Measurements from ENCODE around the gene PNPLA1. TPM values are rescaled to one million over a fixed set of nuclear protein-coding genes. Genes with fewer than 3 reads are reported as not detected.

PNPLA1 gene
- total RNA-seq, 1 experiment from 2014 or later, result not detected

DNA sequence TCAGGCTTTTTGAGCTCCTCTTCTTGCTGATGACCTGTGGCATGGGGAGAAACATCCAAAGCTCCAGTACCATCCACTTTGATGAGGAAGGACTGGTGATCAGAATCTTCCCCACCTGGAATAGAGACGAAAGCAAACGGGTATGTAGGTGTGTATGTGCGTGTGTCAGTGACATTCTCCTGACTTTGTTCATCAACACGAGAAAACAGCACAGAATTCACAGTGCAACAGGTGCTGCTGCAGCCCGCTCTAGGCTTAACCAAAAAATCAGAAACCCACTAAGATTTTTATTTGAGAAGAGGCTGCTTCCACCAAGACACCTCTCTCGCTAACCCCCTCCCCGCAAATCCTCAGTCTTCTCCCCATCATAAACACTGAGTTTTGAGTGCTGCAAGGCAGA is 58.7 kb downstream of the PNPLA1 start (continued):
- TF ChIP-seq, protein P1, sequence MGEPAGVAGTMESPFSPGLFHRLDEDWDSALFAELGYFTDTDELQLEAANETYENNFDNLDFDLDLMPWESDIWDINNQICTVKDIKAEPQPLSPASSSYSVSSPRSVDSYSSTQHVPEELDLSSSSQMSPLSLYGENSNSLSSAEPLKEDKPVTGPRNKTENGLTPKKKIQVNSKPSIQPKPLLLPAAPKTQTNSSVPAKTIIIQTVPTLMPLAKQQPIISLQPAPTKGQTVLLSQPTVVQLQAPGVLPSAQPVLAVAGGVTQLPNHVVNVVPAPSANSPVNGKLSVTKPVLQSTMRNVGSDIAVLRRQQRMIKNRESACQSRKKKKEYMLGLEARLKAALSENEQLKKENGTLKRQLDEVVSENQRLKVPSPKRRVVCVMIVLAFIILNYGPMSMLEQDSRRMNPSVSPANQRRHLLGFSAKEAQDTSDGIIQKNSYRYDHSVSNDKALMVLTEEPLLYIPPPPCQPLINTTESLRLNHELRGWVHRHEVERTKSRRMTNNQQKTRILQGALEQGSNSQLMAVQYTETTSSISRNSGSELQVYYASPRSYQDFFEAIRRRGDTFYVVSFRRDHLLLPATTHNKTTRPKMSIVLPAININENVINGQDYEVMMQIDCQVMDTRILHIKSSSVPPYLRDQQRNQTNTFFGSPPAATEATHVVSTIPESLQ (CRISPR knock-in tag; IDR thresholded peaks at IDR 0.05), result no peak
- TF ChIP-seq ZNF416 (CRISPR knock-in tag; IDR thresholded peaks at IDR 0.05), result no peak

DNA sequence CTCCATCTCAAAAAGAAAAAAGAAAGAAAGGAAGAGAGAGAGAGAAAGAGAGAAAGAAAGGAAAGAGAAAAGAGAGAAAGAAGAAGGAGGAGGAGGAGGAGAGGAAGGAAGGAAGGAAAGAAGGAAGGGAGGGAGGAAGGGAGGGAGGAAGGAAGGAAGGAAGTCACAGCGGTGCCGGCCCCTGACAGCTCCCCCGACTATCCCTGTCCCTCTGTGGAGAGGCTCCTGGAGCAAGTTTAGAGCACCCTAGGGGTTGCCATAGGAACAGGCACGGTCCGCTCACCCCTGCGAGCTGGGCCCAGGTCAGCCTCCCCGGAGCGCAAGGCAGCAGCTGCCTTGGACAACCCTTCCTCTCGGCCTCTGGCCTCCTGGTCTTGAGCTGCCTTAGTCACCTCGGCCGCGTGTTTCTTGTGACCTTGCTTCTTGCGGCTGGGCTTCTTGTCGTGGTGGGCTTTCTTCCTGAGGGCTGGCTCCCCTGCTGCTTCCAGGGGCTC is 60.0 kb downstream of the PNPLA1 start:
- Mint-ChIP-seq H3K27ac (no peak overlapping the region), H3K9me3 (no peaks in the 10 kb centered on the region), H3K4me3 (no peak overlapping the region), H3K27me3 (ENCODE audit: low read depth) (no peaks in the 10 kb centered on the region; the same call in none of the 2 replicates), H3K4me1 (peaks cover 31% of the 10 kb centered on the region), H3K36me3 (no peaks in the 10 kb centered on the region)
- peak; percentile 45 for DNase-seq (ENCODE audit: low spot score)
- POLR2A ChIA-PET, result no interaction called here
- ATAC-seq, result peak; percentile 90
- no peak for TF ChIP-seq ATF1 (CRISPR knock-in tag; IDR thresholded peaks at IDR 0.05)
- TF ChIP-seq, protein P2, sequence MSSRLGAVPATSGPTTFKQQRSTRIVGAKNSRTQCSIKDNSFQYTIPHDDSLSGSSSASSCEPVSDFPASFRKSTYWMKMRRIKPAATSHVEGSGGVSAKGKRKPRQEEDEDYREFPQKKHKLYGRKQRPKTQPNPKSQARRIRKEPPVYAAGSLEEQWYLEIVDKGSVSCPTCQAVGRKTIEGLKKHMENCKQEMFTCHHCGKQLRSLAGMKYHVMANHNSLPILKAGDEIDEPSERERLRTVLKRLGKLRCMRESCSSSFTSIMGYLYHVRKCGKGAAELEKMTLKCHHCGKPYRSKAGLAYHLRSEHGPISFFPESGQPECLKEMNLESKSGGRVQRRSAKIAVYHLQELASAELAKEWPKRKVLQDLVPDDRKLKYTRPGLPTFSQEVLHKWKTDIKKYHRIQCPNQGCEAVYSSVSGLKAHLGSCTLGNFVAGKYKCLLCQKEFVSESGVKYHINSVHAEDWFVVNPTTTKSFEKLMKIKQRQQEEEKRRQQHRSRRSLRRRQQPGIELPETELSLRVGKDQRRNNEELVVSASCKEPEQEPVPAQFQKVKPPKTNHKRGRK (CRISPR knock-in tag; IDR thresholded peaks at IDR 0.05; ENCODE audit: borderline replicate concordance), result peak; percentile 90; the same call in 1 of the 2 replicates
- CTCF ChIA-PET, result interaction anchor here (0.5 to 4.9 kb wide), 7 partner anchors 10 to 97 kb away, joined by 3 to 47 read pairs (median 9); no protein-coding TSS in a partner anchor

DNA sequence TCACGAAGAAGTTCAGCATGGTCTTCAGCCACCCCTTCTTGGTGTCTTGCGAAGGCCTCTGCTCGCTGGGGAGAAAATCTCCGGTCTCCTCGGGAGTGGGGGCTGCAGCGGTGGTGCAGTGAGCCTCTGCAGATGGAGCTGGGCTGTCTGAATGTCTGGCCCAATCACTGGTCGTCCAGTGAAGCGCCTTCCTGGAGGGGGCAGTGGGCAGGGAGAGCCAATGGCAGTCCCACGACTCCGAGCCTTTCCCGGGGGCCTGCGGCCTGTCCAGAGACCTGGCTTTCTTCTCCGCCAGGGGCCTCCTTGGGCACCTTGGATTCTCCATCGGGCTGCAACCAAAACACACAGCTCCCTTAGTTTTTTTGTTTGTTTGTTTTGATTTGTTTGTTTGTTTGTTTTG is 60.5 kb downstream of the PNPLA1 start:
- Mint-ChIP-seq H3K36me3 (no peaks in the 10 kb centered on the region), H3K27me3 (ENCODE audit: low read depth) (peaks cover 3% of the 10 kb centered on the region), H3K4me1 (peaks cover 31% of the 10 kb centered on the region), H3K9me3 (no peaks in the 10 kb centered on the region), H3K27ac (no peak overlapping the region), H3K4me3 (no peak overlapping the region)
- DNase-seq (ENCODE audit: low spot score) (no peak), ATAC-seq (peak; percentile 17; the same call in 1 of the 2 replicates)
- ChIA-PET POLR2A (no interaction called here), CTCF (interaction anchor here (1.1 to 4.9 kb wide), 4 partner anchors 10 to 28 kb away, joined by 4 to 47 read pairs (median 26); no protein-coding TSS in a partner anchor)
- TF ChIP-seq, protein P3, sequence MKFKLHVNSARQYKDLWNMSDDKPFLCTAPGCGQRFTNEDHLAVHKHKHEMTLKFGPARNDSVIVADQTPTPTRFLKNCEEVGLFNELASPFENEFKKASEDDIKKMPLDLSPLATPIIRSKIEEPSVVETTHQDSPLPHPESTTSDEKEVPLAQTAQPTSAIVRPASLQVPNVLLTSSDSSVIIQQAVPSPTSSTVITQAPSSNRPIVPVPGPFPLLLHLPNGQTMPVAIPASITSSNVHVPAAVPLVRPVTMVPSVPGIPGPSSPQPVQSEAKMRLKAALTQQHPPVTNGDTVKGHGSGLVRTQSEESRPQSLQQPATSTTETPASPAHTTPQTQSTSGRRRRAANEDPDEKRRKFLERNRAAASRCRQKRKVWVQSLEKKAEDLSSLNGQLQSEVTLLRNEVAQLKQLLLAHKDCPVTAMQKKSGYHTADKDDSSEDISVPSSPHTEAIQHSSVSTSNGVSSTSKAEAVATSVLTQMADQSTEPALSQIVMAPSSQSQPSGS (CRISPR knock-in tag; IDR thresholded peaks at IDR 0.05; ENCODE audit: borderline replicate concordance, low read depth), result no peak
- TF ChIP-seq, protein P4, sequence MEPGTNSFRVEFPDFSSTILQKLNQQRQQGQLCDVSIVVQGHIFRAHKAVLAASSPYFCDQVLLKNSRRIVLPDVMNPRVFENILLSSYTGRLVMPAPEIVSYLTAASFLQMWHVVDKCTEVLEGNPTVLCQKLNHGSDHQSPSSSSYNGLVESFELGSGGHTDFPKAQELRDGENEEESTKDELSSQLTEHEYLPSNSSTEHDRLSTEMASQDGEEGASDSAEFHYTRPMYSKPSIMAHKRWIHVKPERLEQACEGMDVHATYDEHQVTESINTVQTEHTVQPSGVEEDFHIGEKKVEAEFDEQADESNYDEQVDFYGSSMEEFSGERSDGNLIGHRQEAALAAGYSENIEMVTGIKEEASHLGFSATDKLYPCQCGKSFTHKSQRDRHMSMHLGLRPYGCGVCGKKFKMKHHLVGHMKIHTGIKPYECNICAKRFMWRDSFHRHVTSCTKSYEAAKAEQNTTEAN (CRISPR knock-in tag; IDR thresholded peaks at IDR 0.05), result no peak
- TF ChIP-seq, protein P5, sequence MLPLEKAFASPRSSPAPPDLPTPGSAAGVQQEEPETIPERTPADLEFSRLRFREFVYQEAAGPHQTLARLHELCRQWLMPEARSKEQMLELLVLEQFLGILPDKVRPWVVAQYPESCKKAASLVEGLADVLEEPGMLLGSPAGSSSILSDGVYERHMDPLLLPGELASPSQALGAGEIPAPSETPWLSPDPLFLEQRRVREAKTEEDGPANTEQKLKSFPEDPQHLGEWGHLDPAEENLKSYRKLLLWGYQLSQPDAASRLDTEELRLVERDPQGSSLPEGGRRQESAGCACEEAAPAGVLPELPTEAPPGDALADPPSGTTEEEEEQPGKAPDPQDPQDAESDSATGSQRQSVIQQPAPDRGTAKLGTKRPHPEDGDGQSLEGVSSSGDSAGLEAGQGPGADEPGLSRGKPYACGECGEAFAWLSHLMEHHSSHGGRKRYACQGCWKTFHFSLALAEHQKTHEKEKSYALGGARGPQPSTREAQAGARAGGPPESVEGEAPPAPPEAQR (CRISPR knock-in tag; IDR thresholded peaks at IDR 0.05), result no peak
- no peak for TF ChIP-seq PRRX2 (CRISPR knock-in tag; IDR thresholded peaks at IDR 0.05)
- TF ChIP-seq, protein P6, sequence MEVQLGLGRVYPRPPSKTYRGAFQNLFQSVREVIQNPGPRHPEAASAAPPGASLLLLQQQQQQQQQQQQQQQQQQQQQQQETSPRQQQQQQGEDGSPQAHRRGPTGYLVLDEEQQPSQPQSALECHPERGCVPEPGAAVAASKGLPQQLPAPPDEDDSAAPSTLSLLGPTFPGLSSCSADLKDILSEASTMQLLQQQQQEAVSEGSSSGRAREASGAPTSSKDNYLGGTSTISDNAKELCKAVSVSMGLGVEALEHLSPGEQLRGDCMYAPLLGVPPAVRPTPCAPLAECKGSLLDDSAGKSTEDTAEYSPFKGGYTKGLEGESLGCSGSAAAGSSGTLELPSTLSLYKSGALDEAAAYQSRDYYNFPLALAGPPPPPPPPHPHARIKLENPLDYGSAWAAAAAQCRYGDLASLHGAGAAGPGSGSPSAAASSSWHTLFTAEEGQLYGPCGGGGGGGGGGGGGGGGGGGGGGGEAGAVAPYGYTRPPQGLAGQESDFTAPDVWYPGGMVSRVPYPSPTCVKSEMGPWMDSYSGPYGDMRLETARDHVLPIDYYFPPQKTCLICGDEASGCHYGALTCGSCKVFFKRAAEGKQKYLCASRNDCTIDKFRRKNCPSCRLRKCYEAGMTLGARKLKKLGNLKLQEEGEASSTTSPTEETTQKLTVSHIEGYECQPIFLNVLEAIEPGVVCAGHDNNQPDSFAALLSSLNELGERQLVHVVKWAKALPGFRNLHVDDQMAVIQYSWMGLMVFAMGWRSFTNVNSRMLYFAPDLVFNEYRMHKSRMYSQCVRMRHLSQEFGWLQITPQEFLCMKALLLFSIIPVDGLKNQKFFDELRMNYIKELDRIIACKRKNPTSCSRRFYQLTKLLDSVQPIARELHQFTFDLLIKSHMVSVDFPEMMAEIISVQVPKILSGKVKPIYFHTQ (CRISPR knock-in tag; IDR thresholded peaks at IDR 0.05), result no peak
- TF ChIP-seq ELF4 (CRISPR knock-in tag; IDR thresholded peaks at IDR 0.05; ENCODE audit: low read depth), result no peak
- TF ChIP-seq JUN (CRISPR knock-in tag; IDR thresholded peaks at IDR 0.05), result no peak
- TF ChIP-seq EMX1 (CRISPR knock-in tag; IDR thresholded peaks at IDR 0.05), result no peak
- no peak for TF ChIP-seq ETV6 (CRISPR knock-in tag; IDR thresholded peaks at IDR 0.05)

Measured in WTC11 (cell line).